Pancreas (tissue), 10 donors: ENCODE results near the gene PSRC1. TPM values are rescaled to one million over a fixed set of nuclear protein-coding genes. Genes with fewer than 3 reads are reported as not detected.

Experiments
- ATAC-seq, 4 donors: fragments of 200-7000 bp; cut with Tn5 transposase; one replicate each; pipeline versions ENCODE4 v1.8.0 to v1.9.1; 2020; ENCODE audit warnings: mild to moderate bottlenecking in 4 of 4, moderate library complexity in 4 of 4
- DNase-seq, 6 donors: peaks; one replicate each; pipeline ENCODE4 v3.0.0-alpha.2; 2020
- FAIRE-seq: peaks from 2 replicates; lab custom pipeline; 2012; peaks lifted over from hg19 to GRCh38; lab: Jason Lieb, UNC
- H3K27ac ChIP-seq, 4 donors: fragments of 200-600 bp; sonication (generic); 1 replicate in 3 of 4; 2 replicates in 1 of 4; pipeline versions ENCODE4 v1.5.0 to v1.8.0; 2020
- H3K27me3 ChIP-seq, 4 donors: fragments of 200-600 bp; one replicate each; pipeline ENCODE4 v1.8.0; 2021
- H3K36me3 ChIP-seq, 3 donors: fragments of 200-600 bp; sonication (generic) in 1 of 3; one replicate each; pipeline versions ENCODE4 v1.5.0 to v1.8.0; 2020 to 2021
- H3K4me1 ChIP-seq, 3 donors: fragments of 200-600 bp; one replicate each; pipeline ENCODE4 v1.8.0; 2021
- H3K4me3 ChIP-seq, 4 donors: fragments of 200-600 bp; sonication (generic) in 2 of 4; one replicate each; pipeline versions ENCODE4 v1.5.0 to v1.8.0; 2020 to 2021
- H3K9me3 ChIP-seq, 4 donors: fragments of 200-600 bp; one replicate each; pipeline ENCODE4 v1.8.0; 2021
- WGBS, 2 donors: extraction: QIAGEN DNeasy Blood & Tissue Kit; methylation state at CpG; one replicate each; pipeline ENCODE4 v1.1.7; 2013; 5-methylcytosine and 5-hydroxymethylcytosine counted together
- intact Hi-C, 3 donors: fragments of 100-400 bp; cut with DNase I; formaldehyde crosslinking; loops; one replicate each; pipeline versions ENCODE4 v1.11.1 to v1.14.2; 2022
- polyA plus RNA-seq, 2 donors: library from polyadenylated mRNA; stranded (reverse); fragments of 200-250 nt; gene quantifications; one replicate each; pipeline ENCODE4 v1.2.3, GENCODE V29; 2013
- total RNA-seq, 6 donors: library from RNA; stranded (reverse); fragmentation: NEBNext Ultra II Directional in 4 of 6; extraction: Animal tissue kit (Norgen Biotek cat#: 25700) in 4 of 6; gene quantifications; one replicate each; pipeline versions ENCODE4 v1.2.1 to v1.2.4, GENCODE V29; 2021 to 2023
- TF ChIP-seq, protein P1 (sequence below), 4 donors: fragments of 200-600 bp; sonication (generic) in 3 of 4; IDR thresholded peaks; one replicate each; pipeline versions ENCODE4 v1.5.0 to v1.8.0; 2021; ENCODE audit warnings: antibody characterized with exemption in 4 of 4
- donor health status: healthy with polysubstance abuse.
- donor health status: DM: no; HTN: no; CAD: no; lungs with moderate emphysema.
- donor health status: DM: no; HTN: no; CAD: no.
- donor health status: control.
- donor health status: control.
- donor health status: Bipolar disorder and iron deficiency.
- donor health status: DM: yes; HTN: yes; CAD: no.
- donor health status: DM: no; HTN: no; CAD: no.
- donor health status: DM: no; HTN: no; CAD: no.
- donor health status: DM: yes; HTN: yes; CAD: no.

Gene PSRC1
- total and polyA plus RNA-seq, 8 donors = 0.08 to 5.4 (median 0.91) TPM

DNA sequence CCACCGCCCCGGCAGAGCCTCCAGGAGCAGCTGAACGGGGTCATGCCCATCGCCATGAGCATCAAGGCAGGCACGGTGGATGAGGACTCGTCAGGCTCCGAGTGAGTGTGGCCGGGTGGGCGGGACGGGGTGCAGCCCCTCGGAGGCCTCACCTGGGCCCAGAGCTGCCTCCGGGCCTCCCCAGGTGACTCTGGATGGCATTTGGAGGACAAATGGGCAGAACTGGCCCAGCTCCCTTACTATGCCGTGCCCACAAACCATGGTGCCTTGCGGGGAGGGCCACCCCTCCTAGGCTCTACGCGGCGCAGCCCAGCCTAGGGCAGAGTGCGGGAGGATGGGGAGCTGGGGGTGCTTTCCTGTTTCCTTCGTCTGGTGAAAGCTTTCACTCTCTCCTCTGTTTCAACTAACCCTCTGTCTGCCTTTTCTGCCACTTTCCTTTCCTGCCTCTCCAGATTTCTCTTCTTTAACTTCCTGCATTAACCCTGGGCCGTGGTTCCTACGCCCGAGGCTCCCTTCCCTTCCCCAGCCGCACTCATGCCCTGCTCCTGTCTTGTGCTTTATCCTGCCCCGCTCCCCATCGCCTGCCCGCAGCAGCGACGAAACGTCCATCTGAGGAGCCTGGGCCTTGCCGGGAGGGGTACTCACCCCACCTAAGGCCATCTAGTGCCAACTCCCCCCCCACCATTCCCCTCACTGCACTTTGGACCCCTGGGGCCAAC lies 9.2 kb downstream of the PSRC1 start:
- no peak overlapping the region for H3K4me3 ChIP-seq
- intact Hi-C loops = loop anchor here in 2 of 3 donors (5.0 to 10.0 kb wide), 3 partner anchors 121 to 251 kb away; partner anchors contain the start of gene SORT1 (in 1 of the 2)
- H3K36me3 ChIP-seq = no peaks in the 10 kb centered on the region
- DNase-seq = peak in 1 of 6 donors; percentile 14
- 82 to 84% methylated on average over 28 to 30 of the region's 30 CpGs for WGBS, 2 donors
- no peak for ATAC-seq
- no peaks in the 10 kb centered on the region for H3K27me3 ChIP-seq
- FAIRE-seq = no peak
- peak overlapping the region in 1 of 4 donors; percentile 83 for H3K27ac ChIP-seq
- H3K4me1 ChIP-seq = peaks cover 0 to 9% (median 6%) of the 10 kb centered on the region in 3 donors
- H3K9me3 ChIP-seq = no peaks in the 10 kb centered on the region
- TF ChIP-seq, protein P1, sequence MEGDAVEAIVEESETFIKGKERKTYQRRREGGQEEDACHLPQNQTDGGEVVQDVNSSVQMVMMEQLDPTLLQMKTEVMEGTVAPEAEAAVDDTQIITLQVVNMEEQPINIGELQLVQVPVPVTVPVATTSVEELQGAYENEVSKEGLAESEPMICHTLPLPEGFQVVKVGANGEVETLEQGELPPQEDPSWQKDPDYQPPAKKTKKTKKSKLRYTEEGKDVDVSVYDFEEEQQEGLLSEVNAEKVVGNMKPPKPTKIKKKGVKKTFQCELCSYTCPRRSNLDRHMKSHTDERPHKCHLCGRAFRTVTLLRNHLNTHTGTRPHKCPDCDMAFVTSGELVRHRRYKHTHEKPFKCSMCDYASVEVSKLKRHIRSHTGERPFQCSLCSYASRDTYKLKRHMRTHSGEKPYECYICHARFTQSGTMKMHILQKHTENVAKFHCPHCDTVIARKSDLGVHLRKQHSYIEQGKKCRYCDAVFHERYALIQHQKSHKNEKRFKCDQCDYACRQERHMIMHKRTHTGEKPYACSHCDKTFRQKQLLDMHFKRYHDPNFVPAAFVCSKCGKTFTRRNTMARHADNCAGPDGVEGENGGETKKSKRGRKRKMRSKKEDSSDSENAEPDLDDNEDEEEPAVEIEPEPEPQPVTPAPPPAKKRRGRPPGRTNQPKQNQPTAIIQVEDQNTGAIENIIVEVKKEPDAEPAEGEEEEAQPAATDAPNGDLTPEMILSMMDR (IDR thresholded peaks at IDR 0.05) = no peak

DNA sequence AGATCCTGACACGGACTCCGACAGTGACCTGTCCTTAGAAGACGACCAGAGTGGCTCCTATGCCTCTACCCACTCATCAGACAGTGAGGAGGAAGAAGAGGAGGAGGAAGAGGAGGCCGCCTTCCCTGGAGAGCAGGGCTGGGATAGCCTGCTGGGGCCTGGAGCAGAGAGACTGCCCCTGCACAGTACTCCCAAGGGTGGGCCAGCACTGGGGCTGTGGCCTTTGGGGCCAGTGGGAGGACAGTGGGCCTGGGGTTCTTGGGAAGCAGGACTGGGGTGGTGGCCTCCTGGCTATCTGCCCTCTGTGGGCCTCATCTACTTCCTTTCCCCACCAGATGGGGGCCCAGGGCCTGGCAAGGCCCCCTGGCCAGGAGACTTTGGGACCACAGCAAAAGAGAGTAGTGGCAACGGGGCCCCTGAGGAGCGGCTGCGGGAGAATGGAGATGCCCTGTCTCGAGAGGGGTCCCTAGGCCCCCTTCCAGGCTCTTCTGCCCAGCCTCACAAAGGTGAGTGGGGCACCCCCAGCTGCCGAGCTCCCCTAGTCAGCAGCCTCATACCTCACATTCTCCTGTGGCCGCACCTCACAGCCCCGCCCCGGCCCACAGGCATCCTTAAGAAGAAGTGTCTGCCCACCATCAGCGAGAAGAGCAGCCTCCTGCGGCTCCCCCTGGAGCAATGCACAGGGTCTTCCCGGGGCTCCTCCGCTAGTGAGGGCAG lies 10.0 kb downstream of the PSRC1 start:
- WGBS, 2 donors = 85 to 87% methylated on average over 12 to 16 of the region's 16 CpGs
- intact Hi-C loops = loop anchor here in 2 of 3 donors (5.0 to 10.0 kb wide), 3 partner anchors 122 to 252 kb away; partner anchors contain the start of gene SORT1 (in 1 of the 2)
- no peaks in the 10 kb centered on the region for H3K36me3 ChIP-seq
- DNase-seq (peak in 1 of 6 donors; percentile 71), ATAC-seq (no peak), FAIRE-seq (no peak)
- TF ChIP-seq, protein P1 (IDR thresholded peaks at IDR 0.05) = no peak
- H3K4me3 ChIP-seq = no peak overlapping the region
- no peaks in the 10 kb centered on the region for H3K27me3 ChIP-seq
- no peak overlapping the region for H3K27ac ChIP-seq
- H3K9me3 ChIP-seq = no peaks in the 10 kb centered on the region
- H3K4me1 ChIP-seq = peaks cover 0 to 9% (median 6%) of the 10 kb centered on the region in 3 donors

DNA sequence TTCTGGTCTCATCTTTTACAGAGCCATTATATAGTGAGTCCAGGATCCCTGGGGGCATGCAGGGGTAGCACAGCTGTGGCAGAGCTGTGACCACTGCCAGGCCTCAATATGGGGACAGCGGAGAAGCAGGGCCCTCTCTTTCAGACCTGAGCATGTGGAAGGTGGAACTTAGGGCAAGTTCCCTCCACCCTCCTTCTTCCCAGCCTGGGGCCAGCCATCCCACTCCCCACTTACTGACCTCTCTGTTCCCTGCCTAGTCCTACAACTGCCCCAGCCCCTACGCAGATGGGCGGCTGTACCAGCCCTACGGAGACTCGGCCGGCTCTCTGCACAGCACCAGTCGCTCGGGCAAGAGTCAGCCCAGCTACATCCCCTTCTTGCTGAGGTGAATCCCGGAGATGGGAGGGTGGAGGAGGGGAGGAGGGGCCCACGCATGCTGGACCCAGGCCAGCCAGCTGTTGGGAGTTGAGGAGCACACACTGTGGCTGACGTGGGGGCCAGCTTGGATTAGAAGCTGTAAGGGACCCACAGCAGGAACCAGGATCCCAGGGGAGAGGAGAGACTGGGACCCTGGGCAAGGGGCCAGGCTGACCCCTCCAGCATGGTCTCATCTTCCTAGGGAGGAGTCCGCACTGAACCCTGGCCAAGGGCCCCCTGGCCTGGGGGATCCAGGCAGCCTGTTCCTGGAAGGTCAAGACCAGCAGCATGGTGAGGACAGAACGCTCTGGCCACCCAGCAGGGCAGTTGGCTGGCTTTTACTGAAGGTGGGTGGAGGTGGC lies 10.7 kb downstream of the PSRC1 start:
- FAIRE-seq (no peak), DNase-seq (peak in 3 of 6 donors; percentile 13 to 70 (median 36)), ATAC-seq (no peak)
- Histone ChIP-seq H3K27ac (no peak overlapping the region), H3K9me3 (no peaks in the 10 kb centered on the region), H3K27me3 (no peaks in the 10 kb centered on the region), H3K4me3 (no peak overlapping the region), H3K36me3 (no peaks in the 10 kb centered on the region), H3K4me1 (peaks cover 0 to 9% (median 2%) of the 10 kb centered on the region in 3 donors)
- 89 to 90% methylated on average over 13 of the region's 13 CpGs for WGBS, 2 donors
- TF ChIP-seq, protein P1 (IDR thresholded peaks at IDR 0.05) = no peak
- intact Hi-C loops = loop anchor here in 2 of 3 donors (5.0 to 10.0 kb wide), 3 partner anchors 123 to 253 kb away; partner anchors contain the start of gene SORT1 (in 1 of the 2)

DNA sequence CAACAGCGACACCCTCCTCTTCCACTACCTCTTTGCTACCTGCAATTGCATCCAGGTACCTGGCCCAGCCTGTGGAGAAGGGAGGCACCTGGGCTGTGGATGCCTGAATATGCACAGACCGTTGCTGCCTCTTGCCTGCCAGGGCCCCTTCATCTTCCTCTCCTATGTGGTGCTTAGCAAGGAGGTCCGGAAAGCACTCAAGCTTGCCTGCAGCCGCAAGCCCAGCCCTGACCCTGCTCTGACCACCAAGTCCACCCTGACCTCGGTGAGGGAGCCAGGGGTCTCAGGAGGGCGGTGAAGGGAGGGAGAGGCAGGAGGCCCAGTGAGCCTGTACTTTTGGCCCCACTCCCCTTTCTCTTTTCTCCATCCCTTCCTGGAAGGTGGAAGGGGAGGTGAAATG lies 11.5 kb downstream of the PSRC1 start:
- H3K36me3 ChIP-seq = no peaks in the 10 kb centered on the region
- H3K4me3 ChIP-seq = no peak overlapping the region
- TF ChIP-seq, protein P1 (IDR thresholded peaks at IDR 0.05) = no peak
- H3K27ac ChIP-seq = no peak overlapping the region
- no peaks in the 10 kb centered on the region for H3K9me3 ChIP-seq
- peaks cover 0 to 9% (median 0%) of the 10 kb centered on the region in 3 donors for H3K4me1 ChIP-seq
- ATAC-seq = no peak
- H3K27me3 ChIP-seq = no peaks in the 10 kb centered on the region
- no peak for DNase-seq
- no peak for FAIRE-seq
- intact Hi-C loops = loop anchor here in 2 of 3 donors (5.0 to 10.0 kb wide), 3 partner anchors 123 to 253 kb away; partner anchors contain the start of gene SORT1 (in 1 of the 2)
- WGBS, 2 donors = 89% methylated on average over 6 of the region's 6 CpGs
